Smooth muscle cell of the brain vasculature (primary cell): ENCODE data around the gene RRAS2.

ENCODE experiments used
- DNase-seq: peaks from one replicate; pipeline ENCODE4 v3.0.0-alpha.2; 2012; ENCODE audit warnings: low read depth, low spot score

RRAS2 gene

GRCh38 chr11:14228356-14228755 lies 130.6 kb downstream of the RRAS2 start:
- no peak for DNase-seq
